HepG2 (cell line): ENCODE results near the gene NEURL2. TPM values are rescaled to one million over a fixed set of nuclear protein-coding genes. Genes with fewer than 3 reads are reported as not detected.

ENCODE experiments used
- BRCA1 ChIP-seq: sonication (generic); formaldehyde crosslinking; IDR thresholded peaks from 2 replicates; pipeline ENCODE4 v1.4.0; 2020; ENCODE audit warnings: missing genetic modification reagents
- HDAC1 ChIP-seq: sonication (generic); formaldehyde crosslinking; IDR thresholded peaks from 2 replicates; pipeline ENCODE4 v1.5.1; 2020; ENCODE audit warnings: mild to moderate bottlenecking, missing genetic modification reagents
- HNRNPUL1 ChIP-seq: fragments of 200-400 bp; formaldehyde crosslinking; IDR thresholded peaks from 2 replicates; pipeline ENCODE4 v1.6.1; 2017; ENCODE audit warnings: low read depth, mild to moderate bottlenecking, low read length, moderate library complexity
- KDM1A ChIP-seq: IDR thresholded peaks from 2 replicates; pipeline ENCODE4 v1.6.1; 2016; ENCODE audit warnings: missing compliant biosample characterization
- MAZ ChIP-seq, 2 experiments: sonication (generic) in 1 of 2; formaldehyde crosslinking in 1 of 2; IDR thresholded peaks; 2 replicates each; pipeline versions ENCODE4 v1.5.0 to v1.6.1; 2012 to 2020; ENCODE audit warnings: low read depth in 2 of 2, mild to moderate bottlenecking in 2 of 2, borderline replicate concordance in 1 of 2, improper control_type of control experiment in 1 of 2, low read length in 1 of 2, missing genetic modification reagents in 1 of 2, moderate library complexity in 1 of 2
- MXD4 ChIP-seq: IDR thresholded peaks from 2 replicates; pipeline ENCODE4 v1.6.1; 2016; ENCODE audit warnings: mild to moderate bottlenecking, missing biosample characterization, missing genetic modification reagents
- NFE2 ChIP-seq: sonication (generic); formaldehyde crosslinking; IDR thresholded peaks from 2 replicates; pipeline ENCODE4 v1.4.0; 2020; ENCODE audit warnings: missing genetic modification reagents
- NFKBIZ ChIP-seq: IDR thresholded peaks from 2 replicates; pipeline ENCODE4 v1.6.1; 2018; ENCODE audit warnings: missing genetic modification reagents, missing compliant biosample characterization
- NR2F2 ChIP-seq: IDR thresholded peaks from 2 replicates; pipeline ENCODE4 v1.6.1; 2012; ENCODE audit warnings: low read depth, inconsistent platforms, borderline replicate concordance
- SMYD3 ChIP-seq: sonication (generic); formaldehyde crosslinking; IDR thresholded peaks from 2 replicates; pipeline ENCODE4 v1.8.1; 2023; ENCODE audit warnings: mild to moderate bottlenecking, missing genetic modification reagents
- STAG1 ChIP-seq: sonication (generic); formaldehyde crosslinking; IDR thresholded peaks from 2 replicates; pipeline ENCODE4 v1.4.0; 2020; ENCODE audit warnings: missing genetic modification reagents
- TAF1 ChIP-seq: sonication (generic); formaldehyde crosslinking; IDR thresholded peaks from 2 replicates; pipeline ENCODE4 v1.4.0; 2020; ENCODE audit warnings: missing genetic modification reagents
- ZBTB3 ChIP-seq: sonication (generic); formaldehyde crosslinking; IDR thresholded peaks from 2 replicates; pipeline ENCODE4 v1.4.0; 2020; ENCODE audit warnings: low read depth, mild to moderate bottlenecking, moderate library complexity, missing genetic modification reagents, borderline replicate concordance
- ZBTB38 ChIP-seq: sonication (generic); formaldehyde crosslinking; IDR thresholded peaks from 2 replicates; pipeline ENCODE4 v1.5.1; 2020; ENCODE audit warnings: mild to moderate bottlenecking, missing genetic modification reagents
- ZNF274 ChIP-seq: sonication (generic); formaldehyde crosslinking; IDR thresholded peaks from 2 replicates; pipeline ENCODE4 v1.5.1; 2020; ENCODE audit warnings: mild to moderate bottlenecking, missing genetic modification reagents
- ZNF441 ChIP-seq: sonication (generic); formaldehyde crosslinking; IDR thresholded peaks from 2 replicates; pipeline ENCODE4 v1.7.0; 2021; ENCODE audit warnings: missing genetic modification reagents, borderline replicate concordance
- ZNF569 ChIP-seq: sonication (generic); formaldehyde crosslinking; IDR thresholded peaks from 2 replicates; pipeline ENCODE4 v1.5.0; 2020; ENCODE audit warnings: mild to moderate bottlenecking, missing genetic modification reagents, moderate library complexity, borderline replicate concordance
- ZNF652 ChIP-seq: IDR thresholded peaks from 2 replicates; pipeline ENCODE4 v1.6.1; 2016; ENCODE audit warnings: low read depth, borderline replicate concordance
- polyA plus RNA-seq, 8 experiments: library from polyadenylated mRNA; depleted of rRNA in 3 of 8; stranded (reverse) in 7 of 8; unstranded in 1 of 8; fragments of >200 nt; fragmentation: Illumina TruSeq in 4 of 8; extraction: Trizol in 4 of 8; gene quantifications; 2 replicates each; pipeline versions ENCODE4 v1.2.1 to v1.2.3, GENCODE V29; 2011 to 2016; ENCODE audit warnings: low read depth in 4 of 8, missing spikeins in 1 of 8, mixed read lengths in 1 of 8; ENCODE audit not compliant: insufficient read depth in 1 of 8
- total RNA-seq, 5 experiments: library from RNA; depleted of rRNA; stranded (reverse); fragments of >200 nt; fragmentation: Illumina TruSeq; extraction: Trizol; gene quantifications; 2 replicates each; pipeline ENCODE4 v1.2.3, GENCODE V29; 2016; ENCODE audit warnings: low read depth in 1 of 5
- TF ChIP-seq, protein P1 (sequence below), 2 experiments: IDR thresholded peaks; 2 replicates each; pipeline ENCODE4 v1.6.1; 2011 to 2012; ENCODE audit warnings: low read length in 2 of 2, borderline replicate concordance in 1 of 2, low read depth in 1 of 2, mild to moderate bottlenecking in 1 of 2, moderate library complexity in 1 of 2
- TF ChIP-seq, protein P2 (sequence below): sonication (generic); formaldehyde crosslinking; IDR thresholded peaks from 2 replicates; pipeline ENCODE4 v1.5.1; 2020; ENCODE audit warnings: mild to moderate bottlenecking, missing genetic modification reagents, moderate library complexity
- TF ChIP-seq, protein P3 (sequence below): sonication (generic); formaldehyde crosslinking; IDR thresholded peaks from 2 replicates; pipeline ENCODE4 v1.4.0; 2020; ENCODE audit warnings: missing genetic modification reagents, mild to moderate bottlenecking, borderline replicate concordance

NEURL2 gene
- total and polyA plus RNA-seq, 2 of the 13 experiments (the other 11 are each of a cell fraction or from before 2014, with no cell fraction given) = 7.2 to 9.7 TPM

DNA sequence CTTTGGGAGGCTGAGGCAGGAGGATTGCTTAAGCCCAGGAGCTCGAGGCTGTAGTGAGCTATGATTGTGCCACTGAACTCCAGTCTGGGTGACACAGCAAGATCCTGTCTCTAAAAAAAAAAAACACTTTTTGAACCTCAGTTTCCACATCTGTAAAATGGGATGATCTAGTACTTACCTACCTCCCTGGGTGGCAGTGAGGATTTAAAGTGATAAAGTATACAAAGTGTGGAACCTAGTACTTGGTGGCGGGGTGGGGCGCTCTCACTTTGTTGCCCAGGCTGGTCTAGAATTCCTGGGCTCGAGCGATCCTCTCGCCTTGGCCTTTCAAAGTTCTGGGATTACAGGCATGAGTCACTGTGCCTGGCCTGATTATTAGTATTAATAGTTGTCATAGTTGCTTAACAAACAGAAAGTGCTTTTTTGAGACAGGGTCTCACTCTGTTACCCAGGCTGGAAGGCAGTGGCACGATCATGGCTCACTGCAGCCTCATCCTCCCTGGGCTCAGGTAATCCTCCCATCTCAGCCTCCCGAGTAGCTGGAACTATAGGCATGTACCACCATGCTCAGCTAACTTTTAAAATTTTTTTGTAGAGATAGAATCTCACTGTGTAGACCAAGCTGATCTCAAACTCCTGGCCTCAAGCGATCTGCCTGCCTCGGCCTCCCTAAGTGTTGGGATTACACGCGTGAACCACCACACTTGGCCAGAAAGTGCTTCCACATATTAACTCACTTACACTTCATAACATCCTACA is 27.9 kb upstream of the NEURL2 start (continued):
- TF ChIP-seq, protein P1, sequence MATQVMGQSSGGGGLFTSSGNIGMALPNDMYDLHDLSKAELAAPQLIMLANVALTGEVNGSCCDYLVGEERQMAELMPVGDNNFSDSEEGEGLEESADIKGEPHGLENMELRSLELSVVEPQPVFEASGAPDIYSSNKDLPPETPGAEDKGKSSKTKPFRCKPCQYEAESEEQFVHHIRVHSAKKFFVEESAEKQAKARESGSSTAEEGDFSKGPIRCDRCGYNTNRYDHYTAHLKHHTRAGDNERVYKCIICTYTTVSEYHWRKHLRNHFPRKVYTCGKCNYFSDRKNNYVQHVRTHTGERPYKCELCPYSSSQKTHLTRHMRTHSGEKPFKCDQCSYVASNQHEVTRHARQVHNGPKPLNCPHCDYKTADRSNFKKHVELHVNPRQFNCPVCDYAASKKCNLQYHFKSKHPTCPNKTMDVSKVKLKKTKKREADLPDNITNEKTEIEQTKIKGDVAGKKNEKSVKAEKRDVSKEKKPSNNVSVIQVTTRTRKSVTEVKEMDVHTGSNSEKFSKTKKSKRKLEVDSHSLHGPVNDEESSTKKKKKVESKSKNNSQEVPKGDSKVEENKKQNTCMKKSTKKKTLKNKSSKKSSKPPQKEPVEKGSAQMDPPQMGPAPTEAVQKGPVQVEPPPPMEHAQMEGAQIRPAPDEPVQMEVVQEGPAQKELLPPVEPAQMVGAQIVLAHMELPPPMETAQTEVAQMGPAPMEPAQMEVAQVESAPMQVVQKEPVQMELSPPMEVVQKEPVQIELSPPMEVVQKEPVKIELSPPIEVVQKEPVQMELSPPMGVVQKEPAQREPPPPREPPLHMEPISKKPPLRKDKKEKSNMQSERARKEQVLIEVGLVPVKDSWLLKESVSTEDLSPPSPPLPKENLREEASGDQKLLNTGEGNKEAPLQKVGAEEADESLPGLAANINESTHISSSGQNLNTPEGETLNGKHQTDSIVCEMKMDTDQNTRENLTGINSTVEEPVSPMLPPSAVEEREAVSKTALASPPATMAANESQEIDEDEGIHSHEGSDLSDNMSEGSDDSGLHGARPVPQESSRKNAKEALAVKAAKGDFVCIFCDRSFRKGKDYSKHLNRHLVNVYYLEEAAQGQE (IDR thresholded peaks at IDR 0.05; ENCODE audit: borderline replicate concordance in 1 of 2, low read depth in 1 of 2, low read length in 2 of 2) = no peak
- TF ChIP-seq, protein P2, sequence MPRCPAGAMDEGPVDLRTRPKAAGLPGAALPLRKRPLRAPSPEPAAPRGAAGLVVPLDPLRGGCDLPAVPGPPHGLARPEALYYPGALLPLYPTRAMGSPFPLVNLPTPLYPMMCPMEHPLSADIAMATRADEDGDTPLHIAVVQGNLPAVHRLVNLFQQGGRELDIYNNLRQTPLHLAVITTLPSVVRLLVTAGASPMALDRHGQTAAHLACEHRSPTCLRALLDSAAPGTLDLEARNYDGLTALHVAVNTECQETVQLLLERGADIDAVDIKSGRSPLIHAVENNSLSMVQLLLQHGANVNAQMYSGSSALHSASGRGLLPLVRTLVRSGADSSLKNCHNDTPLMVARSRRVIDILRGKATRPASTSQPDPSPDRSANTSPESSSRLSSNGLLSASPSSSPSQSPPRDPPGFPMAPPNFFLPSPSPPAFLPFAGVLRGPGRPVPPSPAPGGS (CRISPR knock-in tag) = no peak
- no peak for TF ChIP-seq HNRNPUL1
- no peak for TF ChIP-seq ZNF652 (CRISPR knock-in tag)
- TF ChIP-seq ZBTB3 (CRISPR knock-in tag) = no peak
- TF ChIP-seq NFE2 (CRISPR knock-in tag) = peak; percentile 9; the same call in 1 of the 2 replicates
- TF ChIP-seq ZBTB38 (CRISPR knock-in tag) = 0 out of 2 replicates have a peak, but pooled peaks have one; percentile 29
- 0 out of 2 replicates have a peak, but pooled peaks have one; percentile 26 for TF ChIP-seq HDAC1 (CRISPR knock-in tag)
- no peak for TF ChIP-seq MXD4
- TF ChIP-seq NFKBIZ (CRISPR knock-in tag) = no peak
- no peak for TF ChIP-seq MAZ (IDR thresholded peaks at IDR 0.05; ENCODE audit: borderline replicate concordance, low read depth, low read length)
- peak; percentile 50 for TF ChIP-seq MAZ (CRISPR knock-in tag; IDR thresholded peaks at IDR 0.05; ENCODE audit: low read depth)
- TF ChIP-seq, protein P3, sequence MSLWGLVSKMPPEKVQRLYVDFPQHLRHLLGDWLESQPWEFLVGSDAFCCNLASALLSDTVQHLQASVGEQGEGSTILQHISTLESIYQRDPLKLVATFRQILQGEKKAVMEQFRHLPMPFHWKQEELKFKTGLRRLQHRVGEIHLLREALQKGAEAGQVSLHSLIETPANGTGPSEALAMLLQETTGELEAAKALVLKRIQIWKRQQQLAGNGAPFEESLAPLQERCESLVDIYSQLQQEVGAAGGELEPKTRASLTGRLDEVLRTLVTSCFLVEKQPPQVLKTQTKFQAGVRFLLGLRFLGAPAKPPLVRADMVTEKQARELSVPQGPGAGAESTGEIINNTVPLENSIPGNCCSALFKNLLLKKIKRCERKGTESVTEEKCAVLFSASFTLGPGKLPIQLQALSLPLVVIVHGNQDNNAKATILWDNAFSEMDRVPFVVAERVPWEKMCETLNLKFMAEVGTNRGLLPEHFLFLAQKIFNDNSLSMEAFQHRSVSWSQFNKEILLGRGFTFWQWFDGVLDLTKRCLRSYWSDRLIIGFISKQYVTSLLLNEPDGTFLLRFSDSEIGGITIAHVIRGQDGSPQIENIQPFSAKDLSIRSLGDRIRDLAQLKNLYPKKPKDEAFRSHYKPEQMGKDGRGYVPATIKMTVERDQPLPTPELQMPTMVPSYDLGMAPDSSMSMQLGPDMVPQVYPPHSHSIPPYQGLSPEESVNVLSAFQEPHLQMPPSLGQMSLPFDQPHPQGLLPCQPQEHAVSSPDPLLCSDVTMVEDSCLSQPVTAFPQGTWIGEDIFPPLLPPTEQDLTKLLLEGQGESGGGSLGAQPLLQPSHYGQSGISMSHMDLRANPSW (CRISPR knock-in tag) = 0 out of 2 replicates have a peak, but pooled peaks have one; percentile 54
- no peak for TF ChIP-seq STAG1 (CRISPR knock-in tag)
- peak; percentile 93 for TF ChIP-seq KDM1A (CRISPR knock-in tag)
- 0 out of 2 replicates have a peak, but pooled peaks have one; percentile 3 for TF ChIP-seq TAF1 (CRISPR knock-in tag)
- TF ChIP-seq NR2F2 = no peak
- TF ChIP-seq ZNF274 (CRISPR knock-in tag) = no peak
- no peak for TF ChIP-seq ZNF441 (CRISPR knock-in tag)
- no peak for TF ChIP-seq ZNF569 (CRISPR knock-in tag)
- TF ChIP-seq SMYD3 (CRISPR knock-in tag) = no peak
- no peak for TF ChIP-seq BRCA1 (CRISPR knock-in tag)
